HG03565 (cell line): ENCODE data around the gene GIPR.
"Not testable (repeated sequence)": the region's sequence is repeated elsewhere in the genome, so short reads cannot be mapped to it uniquely, and the experiment has no call there.

Experiments
- ATAC-seq: cut with Tn5 transposase; IDR thresholded peaks from one replicate; pipeline ENCODE4 v1.9.1; 2021; ENCODE audit warnings: mild to moderate bottlenecking, moderate library complexity; ENCODE audit not compliant: unreplicated experiment

Gene GIPR

DNA sequence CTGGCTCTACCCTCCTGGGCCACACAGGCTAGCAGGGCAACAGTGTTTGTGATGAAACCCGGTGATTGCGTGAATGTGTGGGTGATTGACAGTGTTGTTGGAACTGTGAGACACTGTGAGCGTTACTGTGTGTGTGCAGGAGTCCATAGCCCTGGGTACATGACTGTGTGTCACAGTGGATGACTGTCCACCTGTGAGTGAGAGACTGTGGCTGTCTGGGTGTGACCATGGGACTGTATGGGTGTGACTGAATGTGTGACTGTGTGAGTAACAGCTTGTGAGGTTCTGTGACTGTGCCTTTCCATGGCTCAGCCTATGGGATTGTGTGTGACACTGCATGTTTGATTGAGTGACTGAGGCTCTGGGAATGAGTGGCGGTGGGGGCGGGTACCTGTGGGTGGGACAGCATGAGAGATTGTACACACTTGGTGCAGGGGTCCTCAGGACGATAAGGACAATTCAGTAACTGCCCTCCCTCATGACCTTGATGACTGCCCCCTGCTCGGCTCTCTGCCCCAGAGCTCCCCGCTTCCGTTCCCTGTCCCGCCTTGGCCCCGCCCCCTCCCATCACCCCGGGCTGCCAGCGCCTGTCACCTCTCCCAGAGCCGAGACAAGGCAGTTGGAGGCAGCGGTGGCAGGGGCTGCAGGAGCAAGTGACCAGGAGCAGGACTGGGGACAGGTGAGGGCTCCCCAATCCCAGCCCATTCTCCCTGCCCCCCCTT is at the start of gene GIPR:
TSS of gene GIPR (plus strand) at position 602 of the 722 bp plus-strand sequence. CDS start 1,300 bp downstream, outside the sequence.
- ATAC-seq, result no peak

DNA sequence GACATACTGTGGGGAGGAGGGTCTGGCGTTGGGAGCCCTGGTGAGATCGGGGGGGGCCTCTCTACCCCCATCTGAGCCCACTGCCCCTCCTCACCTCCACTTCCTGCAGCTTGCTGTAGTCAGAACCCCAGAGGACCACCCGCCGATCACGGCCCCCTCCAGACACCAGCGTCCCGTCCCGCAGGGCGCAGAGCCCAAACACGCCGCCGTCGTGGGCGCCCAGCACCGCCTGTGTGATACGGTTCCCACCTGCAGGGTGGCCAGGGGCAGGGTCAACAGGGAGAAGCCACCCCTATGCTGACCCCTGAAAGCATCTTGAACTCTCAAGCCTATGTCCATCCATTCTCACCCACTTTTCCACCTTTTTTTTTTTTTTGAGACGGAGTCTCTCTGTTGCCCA is 46.6 kb upstream of the GIPR start:
- ATAC-seq, result no peak

GRCh38 chr19:45621976-45622503 is 46.0 kb upstream of the GIPR start:
- ATAC-seq, result no peak

- ATAC-seq, result no peak
These were observed 44.0 kb upstream of the GIPR start for GRCh38 chr19:45623984-45624383.

- not testable (repeated sequence) for ATAC-seq
These were observed 39.8 kb upstream of the GIPR start for GRCh38 chr19:45628219-45628618.

DNA sequence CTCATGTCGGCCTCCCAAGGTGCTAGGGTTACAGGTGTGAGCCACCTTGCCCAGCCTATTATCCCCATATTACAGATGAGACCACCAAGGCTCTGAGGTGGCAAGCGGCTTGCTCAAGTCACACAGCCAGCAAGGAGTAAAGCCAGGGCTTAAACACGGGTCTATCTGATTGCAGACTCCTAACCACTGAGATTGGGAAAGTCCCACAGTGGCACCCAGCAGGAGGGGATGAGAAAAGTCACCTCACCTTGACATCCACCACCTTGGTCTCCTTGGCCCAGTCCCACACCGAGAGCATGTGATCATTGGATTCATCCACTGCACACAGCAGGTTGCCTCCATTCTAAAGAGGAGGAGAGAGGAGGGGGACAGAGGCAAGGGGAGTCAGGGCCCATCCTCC is 38.3 kb upstream of the GIPR start:
- ATAC-seq, result no peak

DNA sequence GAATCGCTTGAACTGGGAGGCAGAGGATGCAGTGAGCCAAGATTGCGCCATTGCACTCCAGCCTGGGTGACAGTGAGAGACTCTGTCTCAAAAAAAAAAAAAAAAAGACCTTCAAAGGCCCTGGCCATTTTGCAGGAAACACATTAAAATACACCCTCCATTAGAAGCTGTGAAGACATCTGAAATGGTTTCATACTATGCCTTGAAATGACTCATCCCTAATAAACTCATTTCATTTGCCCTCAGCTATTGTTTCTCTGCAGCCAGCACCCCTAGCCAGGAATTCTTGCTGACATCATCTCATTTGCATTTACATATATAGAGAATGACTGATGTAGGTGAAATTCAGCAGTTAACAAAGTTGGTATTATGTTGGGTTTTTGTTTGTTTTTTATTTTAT is 37.6 kb upstream of the GIPR start:
- ATAC-seq, result no peak

- ATAC-seq, result no peak
These were observed 35.4 kb upstream of the GIPR start for GRCh38 chr19:45632468-45633196.

- ATAC-seq, result no peak
These were observed 31.7 kb upstream of the GIPR start for GRCh38 chr19:45636275-45636674.

DNA sequence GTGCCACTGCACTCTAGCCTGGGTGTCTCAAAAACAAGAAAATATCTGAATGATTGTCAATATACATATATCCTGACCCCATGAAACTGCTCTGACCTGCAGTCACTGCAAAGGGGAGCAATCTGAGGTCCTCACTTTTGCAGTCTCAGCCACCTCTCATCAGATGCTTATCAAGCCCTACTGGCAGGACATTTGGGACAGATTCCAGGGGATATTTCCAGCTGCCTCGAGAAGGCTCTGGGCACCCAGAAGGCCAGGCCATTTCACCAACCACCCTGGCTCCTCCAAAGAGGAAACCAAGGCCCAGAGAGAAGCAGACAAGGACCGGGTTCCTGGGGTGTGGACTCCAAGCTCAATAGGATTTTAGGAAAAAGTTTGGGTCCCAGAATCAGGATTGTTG is 31.1 kb upstream of the GIPR start:
- ATAC-seq, result no peak

DNA sequence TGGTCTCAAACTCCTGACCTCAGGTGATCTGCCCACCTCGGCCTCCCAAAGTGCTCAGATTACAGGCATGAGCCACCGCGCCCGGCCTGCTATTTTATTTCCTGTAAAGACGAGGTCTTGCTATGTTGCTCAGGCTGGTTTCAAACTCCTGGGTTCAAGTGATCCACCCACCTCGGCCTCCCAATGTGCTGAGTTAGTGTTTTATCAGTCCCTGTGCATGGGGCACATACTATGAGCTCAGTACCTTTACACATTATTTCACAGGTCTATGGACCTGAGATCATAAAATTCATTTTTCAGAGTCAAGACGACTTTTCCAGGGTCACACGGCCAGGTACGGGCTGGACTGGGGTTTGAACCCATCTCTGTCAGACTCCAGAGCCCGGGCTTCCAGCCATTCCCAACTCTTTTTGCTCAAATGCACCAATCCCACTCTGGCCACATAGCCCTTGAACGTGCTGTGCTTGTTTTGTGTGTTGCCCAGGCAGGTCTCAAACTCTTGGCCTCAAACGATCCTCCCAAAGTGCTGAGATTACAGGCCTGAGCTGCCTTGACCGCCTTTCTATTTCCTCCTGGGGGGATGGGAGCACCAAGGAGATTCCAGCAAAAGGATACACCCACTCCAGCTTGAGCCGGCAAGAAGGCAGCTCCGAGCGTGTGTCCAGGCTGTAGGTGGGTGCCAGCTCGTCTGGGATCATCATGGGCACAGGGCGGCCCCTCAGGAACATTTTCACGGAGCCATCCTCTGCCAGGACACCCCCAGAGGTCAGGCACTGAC is 29.9 kb upstream of the GIPR start:
- no peak for ATAC-seq

GRCh38 chr19:45638930-45639729 is 28.9 kb upstream of the GIPR start, which contains the start of gene EML2:
TSS of gene EML2 (minus strand) at chr19:45639397. CDS start at chr19:45639376, 21 bp downstream.
- no peak for ATAC-seq

DNA sequence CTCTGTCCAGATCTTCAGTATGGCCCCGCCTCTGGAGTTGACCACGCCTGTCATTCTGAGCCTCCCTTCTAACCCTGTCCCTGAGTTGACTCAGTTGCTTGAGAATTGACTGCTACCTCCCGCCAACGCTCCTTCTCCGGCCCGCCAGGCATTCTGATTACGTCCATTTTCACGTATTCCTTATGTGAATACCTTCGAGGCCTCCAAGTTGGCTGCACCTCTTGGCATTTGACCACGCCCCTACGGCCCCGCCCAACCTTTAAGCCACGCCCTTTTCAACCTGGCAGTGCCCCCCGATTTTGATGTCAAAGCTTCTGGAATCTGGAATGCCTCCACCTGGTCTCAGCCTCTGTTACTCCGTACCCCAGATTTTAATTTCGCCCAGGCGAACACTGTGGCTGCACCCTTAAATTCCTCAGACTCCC is 27.2 kb upstream of the GIPR start:
- no peak for ATAC-seq

GRCh38 chr19:45641274-45642105 is 26.5 kb upstream of the GIPR start:
- peak; percentile 25 for ATAC-seq

GRCh38 chr19:45643024-45643926 is 24.7 kb upstream of the GIPR start:
- no peak for ATAC-seq

DNA sequence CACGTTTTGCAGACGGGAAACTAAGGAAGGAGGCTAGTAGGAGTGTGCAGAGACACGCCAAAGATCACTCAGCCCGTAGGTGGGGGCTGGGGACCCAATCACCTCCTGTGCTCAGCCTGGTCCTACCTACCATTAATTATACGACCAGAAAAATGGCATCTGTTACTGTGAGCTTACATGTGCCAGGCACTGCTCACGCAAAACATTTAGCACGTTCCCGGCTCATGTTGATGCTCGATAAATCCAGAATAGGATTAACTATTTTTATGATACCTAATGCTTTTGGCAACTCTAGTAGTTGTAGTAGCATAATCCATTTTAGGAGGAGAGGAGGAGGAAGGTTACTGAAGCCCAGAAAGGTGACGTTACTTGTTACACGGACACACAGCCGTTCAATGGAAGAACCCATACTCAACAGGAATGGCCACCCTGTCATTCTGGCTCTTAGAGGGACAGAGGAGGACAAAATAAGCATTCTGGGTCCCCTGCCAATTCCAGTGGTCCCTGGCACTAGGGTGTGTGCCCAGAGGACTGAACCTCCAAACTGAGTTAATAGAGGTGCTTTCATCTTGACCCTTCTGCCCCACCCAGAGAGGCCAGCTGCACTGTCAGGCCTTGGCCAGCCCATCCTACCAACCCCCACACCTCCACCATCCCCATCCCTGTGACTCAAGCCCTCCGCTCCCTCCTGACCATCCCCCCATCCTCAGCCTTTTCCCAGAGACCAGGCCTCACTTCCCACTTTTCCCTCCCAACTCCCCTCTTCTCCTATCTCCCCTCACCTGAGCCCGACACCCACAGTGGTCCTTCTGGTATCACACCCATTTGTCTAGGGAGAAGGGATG is 23.9 kb upstream of the GIPR start:
- ATAC-seq, result no peak

GRCh38 chr19:45645068-45645630 is 22.9 kb upstream of the GIPR start:
- no peak for ATAC-seq
